ENCODE results near the gene NOLC1.

NOLC1 gene

GRCh38 chr10:102202386-102202785, 50.2 kb downstream of the NOLC1 start:
- DNase-seq (ENCODE audit: low spot score): no peak

GRCh38 chr10:102208311-102209035, 56.3 kb downstream of the NOLC1 start:
- DNase-seq (ENCODE audit: low spot score): no peak

- DNase-seq (ENCODE audit: low spot score): no peak
These were observed 59.6 kb downstream of the NOLC1 start for GRCh38 chr10:102211615-102212299.
